ENCODE results near the gene GALNT9. TPM values are rescaled to one million over a fixed set of nuclear protein-coding genes. Genes with fewer than 3 reads are reported as not detected.

Gene GALNT9
- total RNA-seq, 6 experiments from 2014 or later, result not detected

DNA sequence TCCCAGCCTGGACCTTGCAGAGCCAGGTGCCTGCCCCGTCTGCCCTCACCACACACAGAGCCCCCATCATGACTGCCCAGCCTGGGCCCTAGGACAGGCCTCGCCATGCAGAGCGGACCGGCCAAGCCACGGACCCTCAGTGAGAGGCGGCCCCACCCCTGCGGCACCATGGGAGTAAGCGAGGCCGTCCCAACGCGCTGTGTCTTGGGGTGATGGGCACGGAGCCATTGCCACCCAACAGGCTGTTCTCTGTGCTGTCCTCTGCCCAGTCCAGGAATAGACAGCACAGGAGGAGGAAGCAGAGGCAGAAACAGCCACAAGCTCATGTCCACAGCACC is 39.2 kb downstream of the GALNT9 start:
- ATAC-seq (no peak), DNase-seq (no peak)
- no peaks in the 10 kb centered on the region for H3K9me3 ChIP-seq
- no peaks in the 10 kb centered on the region for H3K4me1 ChIP-seq
- H3K27ac ChIP-seq, result no peak overlapping the region
- intact Hi-C loops (cut with DNase I), result no loop called here
- H3K36me3 ChIP-seq, result no peaks in the 10 kb centered on the region
- no peak for TF ChIP-seq POLR2A (IDR thresholded peaks at IDR 0.05)
- TF ChIP-seq, protein P1, sequence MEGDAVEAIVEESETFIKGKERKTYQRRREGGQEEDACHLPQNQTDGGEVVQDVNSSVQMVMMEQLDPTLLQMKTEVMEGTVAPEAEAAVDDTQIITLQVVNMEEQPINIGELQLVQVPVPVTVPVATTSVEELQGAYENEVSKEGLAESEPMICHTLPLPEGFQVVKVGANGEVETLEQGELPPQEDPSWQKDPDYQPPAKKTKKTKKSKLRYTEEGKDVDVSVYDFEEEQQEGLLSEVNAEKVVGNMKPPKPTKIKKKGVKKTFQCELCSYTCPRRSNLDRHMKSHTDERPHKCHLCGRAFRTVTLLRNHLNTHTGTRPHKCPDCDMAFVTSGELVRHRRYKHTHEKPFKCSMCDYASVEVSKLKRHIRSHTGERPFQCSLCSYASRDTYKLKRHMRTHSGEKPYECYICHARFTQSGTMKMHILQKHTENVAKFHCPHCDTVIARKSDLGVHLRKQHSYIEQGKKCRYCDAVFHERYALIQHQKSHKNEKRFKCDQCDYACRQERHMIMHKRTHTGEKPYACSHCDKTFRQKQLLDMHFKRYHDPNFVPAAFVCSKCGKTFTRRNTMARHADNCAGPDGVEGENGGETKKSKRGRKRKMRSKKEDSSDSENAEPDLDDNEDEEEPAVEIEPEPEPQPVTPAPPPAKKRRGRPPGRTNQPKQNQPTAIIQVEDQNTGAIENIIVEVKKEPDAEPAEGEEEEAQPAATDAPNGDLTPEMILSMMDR (IDR thresholded peaks at IDR 0.05), result no peak
- H3K27me3 ChIP-seq, result peaks cover 0 to 5% of the 10 kb centered on the region in 2 donors
- H3K4me3 ChIP-seq, result no peak overlapping the region
- WGBS (ENCODE audit: insufficient coverage, low coverage, low lambda C conversion rate, missing lambda C conversion rate), result 83% methylated on average over 2 of the region's 12 CpGs

DNA sequence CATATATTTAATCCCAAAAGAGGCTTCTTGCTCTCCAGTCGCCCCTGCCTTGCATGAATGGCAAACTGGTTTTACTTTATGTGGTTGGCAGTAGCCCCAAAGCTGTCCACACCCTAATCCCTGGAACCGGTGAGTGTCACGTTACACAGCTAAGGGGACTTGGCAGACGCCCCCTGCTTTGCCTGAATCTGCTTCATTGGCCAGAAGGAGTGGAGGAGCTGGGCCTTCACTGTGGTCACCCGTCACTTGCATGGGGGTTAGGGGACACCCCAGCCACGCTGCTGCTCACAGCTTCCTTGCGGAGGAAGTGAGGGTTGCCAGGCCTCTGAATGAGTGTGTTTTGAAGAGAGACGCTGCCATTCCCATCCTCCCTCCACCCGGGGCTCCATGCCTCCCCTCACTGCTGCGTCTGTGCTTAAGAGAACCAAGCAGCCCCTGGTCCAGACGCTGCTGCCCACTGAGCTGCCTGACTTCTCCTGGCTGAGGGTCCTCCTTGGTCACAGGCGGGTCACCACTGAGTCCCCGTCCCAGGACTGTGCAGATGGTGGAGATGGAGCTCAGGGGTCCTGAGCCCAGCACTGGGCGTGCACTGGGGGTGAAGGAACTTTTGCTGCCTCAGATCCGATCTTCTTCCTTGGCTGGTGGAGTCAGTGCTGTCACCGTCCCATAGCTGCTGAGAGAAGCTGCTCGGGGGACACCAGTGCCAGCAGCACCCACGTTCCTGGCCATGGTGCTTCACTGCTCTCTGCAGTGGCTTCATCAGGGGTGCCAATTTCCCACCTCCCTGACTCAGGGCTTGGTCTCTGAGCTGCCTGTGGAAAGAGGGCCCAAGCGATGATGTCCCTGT is 39.8 kb downstream of the GALNT9 start:
- DNase-seq (peak in 1 of 3 donors; percentile 8), ATAC-seq (no peak)
- intact Hi-C loops (cut with DNase I), result no loop called here
- H3K4me3 ChIP-seq, result no peak overlapping the region
- H3K27me3 ChIP-seq, result peaks cover 0 to 5% of the 10 kb centered on the region in 2 donors
- H3K9me3 ChIP-seq, result no peaks in the 10 kb centered on the region
- no peak for TF ChIP-seq POLR2A (IDR thresholded peaks at IDR 0.05)
- TF ChIP-seq, protein P1 (IDR thresholded peaks at IDR 0.05), result no peak
- no peaks in the 10 kb centered on the region for H3K4me1 ChIP-seq
- WGBS (ENCODE audit: insufficient coverage, low coverage, low lambda C conversion rate, missing lambda C conversion rate), result 3% methylated on average over 4 of the region's 19 CpGs
- no peak overlapping the region for H3K27ac ChIP-seq
- no peaks in the 10 kb centered on the region for H3K36me3 ChIP-seq

GRCh38 chr12:132288516-132289215 is 40.7 kb downstream of the GALNT9 start:
- ATAC-seq (no peak), DNase-seq (no peak)
- Histone ChIP-seq H3K4me1 (no peaks in the 10 kb centered on the region), H3K36me3 (no peaks in the 10 kb centered on the region), H3K9me3 (no peaks in the 10 kb centered on the region), H3K4me3 (no peak overlapping the region), H3K27me3 (peaks cover 0 to 5% of the 10 kb centered on the region in 2 donors), H3K27ac (no peak overlapping the region)
- no peak for TF ChIP-seq POLR2A (IDR thresholded peaks at IDR 0.05)
- TF ChIP-seq, protein P1 (IDR thresholded peaks at IDR 0.05), result no peak
- intact Hi-C loops (cut with DNase I), result no loop called here
- 60% methylated on average over 5 of the region's 37 CpGs for WGBS (ENCODE audit: insufficient coverage, low coverage, low lambda C conversion rate, missing lambda C conversion rate)

DNA sequence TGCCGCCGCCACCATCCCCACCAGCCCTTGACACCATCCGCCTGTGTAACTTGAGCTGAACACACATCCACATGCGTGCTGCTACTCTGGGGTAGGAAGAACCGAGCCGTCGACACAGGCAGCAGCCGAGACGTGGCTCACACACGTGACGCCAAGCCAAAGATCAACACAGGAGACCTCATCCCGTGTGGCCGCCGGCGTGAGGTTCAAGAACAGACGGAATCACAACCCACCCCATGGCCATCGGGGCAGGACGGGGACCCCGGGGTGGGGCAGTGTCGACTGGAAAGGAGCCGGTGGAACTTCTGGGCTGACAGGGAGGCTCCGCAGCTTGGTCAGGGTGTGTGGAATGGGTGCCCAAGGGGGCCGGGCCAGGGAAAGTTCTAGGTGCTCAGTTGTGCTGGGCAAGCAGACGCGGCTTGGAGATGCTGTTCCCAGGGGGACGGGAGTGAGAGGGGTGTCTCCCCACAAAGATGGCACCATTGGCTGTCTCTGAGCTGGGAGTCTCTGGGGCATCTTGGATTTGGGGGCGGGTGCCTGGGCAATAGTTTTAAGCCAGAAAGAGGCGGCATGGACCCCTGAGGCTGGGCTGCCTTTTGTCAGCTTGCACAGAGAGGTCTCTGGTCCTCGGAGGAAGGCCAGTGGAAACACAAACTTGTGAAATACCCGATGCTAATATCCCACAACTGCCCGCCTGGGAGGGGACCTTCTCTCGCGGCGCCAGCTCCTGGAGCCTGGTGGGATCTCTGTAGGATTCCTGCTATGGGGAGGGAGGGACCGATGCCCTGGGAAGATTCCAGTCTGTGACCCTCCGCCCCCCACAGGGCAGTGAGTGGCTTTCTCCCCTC is 41.8 kb downstream of the GALNT9 start:
- no peak for ATAC-seq
- H3K27ac ChIP-seq, result no peak overlapping the region
- H3K27me3 ChIP-seq, result peaks cover 0 to 5% of the 10 kb centered on the region in 2 donors
- H3K36me3 ChIP-seq, result no peaks in the 10 kb centered on the region
- intact Hi-C loops (cut with DNase I), result no loop called here
- no peaks in the 10 kb centered on the region for H3K4me1 ChIP-seq
- no peak for DNase-seq
- H3K9me3 ChIP-seq, result no peaks in the 10 kb centered on the region
- H3K4me3 ChIP-seq, result no peak overlapping the region
- TF ChIP-seq POLR2A (IDR thresholded peaks at IDR 0.05), result no peak
- TF ChIP-seq, protein P1 (IDR thresholded peaks at IDR 0.05), result no peak
- WGBS (ENCODE audit: insufficient coverage, low coverage, low lambda C conversion rate, missing lambda C conversion rate), result 76% methylated on average over 16 of the region's 36 CpGs

Data from right lobe of liver (tissue), 6 donors.